ENCODE data around the gene SH3GL2. TPM values are rescaled to one million over a fixed set of nuclear protein-coding genes. Genes with fewer than 3 reads are reported as not detected.

The SH3GL2 gene
- total RNA-seq, 3 donors from 2014 or later (not counting 1 experiment from before 2014, with no cell fraction given) = not detected

DNA sequence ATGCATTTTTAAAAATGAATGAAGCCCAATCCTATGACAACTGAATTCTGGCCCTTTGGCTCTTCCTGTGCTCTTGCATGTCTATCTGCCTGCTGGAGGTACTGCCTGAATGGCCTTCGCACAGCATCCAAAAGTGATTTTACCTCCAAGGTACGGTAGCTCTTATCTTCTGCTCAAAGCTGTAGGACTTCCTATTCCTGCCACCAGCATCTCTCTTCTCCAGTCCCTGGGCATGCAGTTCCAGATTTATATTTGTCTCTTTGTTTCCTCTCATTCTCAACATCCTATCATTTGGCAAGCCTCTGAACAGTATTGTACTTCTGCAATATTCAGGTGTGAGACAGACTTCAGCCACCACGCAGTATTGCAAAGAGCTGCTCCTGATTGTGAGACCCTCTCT is 43.7 kb upstream of the SH3GL2 start:
- no peaks in the 10 kb centered on the region for H3K36me3 Mint-ChIP-seq
- H3K9me3 Mint-ChIP-seq = no peaks in the 10 kb centered on the region
- ATAC-seq = no peak
- H3K4me1 ChIP-seq (ENCODE audit: control insufficient read depth, insufficient read depth, low read length) = no peaks in the 10 kb centered on the region
- intact Hi-C loops (cut with micrococcal nuclease) = no loop called here
- H3K4me1 Mint-ChIP-seq = no peaks in the 10 kb centered on the region
- H3K27me3 ChIP-seq (ENCODE audit: control insufficient read depth, insufficient read depth, low read length) = no peaks in the 10 kb centered on the region
- TF ChIP-seq, protein P1, sequence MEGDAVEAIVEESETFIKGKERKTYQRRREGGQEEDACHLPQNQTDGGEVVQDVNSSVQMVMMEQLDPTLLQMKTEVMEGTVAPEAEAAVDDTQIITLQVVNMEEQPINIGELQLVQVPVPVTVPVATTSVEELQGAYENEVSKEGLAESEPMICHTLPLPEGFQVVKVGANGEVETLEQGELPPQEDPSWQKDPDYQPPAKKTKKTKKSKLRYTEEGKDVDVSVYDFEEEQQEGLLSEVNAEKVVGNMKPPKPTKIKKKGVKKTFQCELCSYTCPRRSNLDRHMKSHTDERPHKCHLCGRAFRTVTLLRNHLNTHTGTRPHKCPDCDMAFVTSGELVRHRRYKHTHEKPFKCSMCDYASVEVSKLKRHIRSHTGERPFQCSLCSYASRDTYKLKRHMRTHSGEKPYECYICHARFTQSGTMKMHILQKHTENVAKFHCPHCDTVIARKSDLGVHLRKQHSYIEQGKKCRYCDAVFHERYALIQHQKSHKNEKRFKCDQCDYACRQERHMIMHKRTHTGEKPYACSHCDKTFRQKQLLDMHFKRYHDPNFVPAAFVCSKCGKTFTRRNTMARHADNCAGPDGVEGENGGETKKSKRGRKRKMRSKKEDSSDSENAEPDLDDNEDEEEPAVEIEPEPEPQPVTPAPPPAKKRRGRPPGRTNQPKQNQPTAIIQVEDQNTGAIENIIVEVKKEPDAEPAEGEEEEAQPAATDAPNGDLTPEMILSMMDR (IDR thresholded peaks at IDR 0.05) = no peak
- 65% methylated on average over 3 of the region's 3 CpGs for WGBS (ENCODE audit: insufficient coverage)
- no peak overlapping the region for H3K27ac Mint-ChIP-seq
- DNase-seq = no peak
- H3K27ac ChIP-seq (ENCODE audit: low read length) = no peak overlapping the region
- no peaks in the 10 kb centered on the region for H3K36me3 ChIP-seq (ENCODE audit: control insufficient read depth, insufficient read depth, low read length)
- no peak overlapping the region for H3K4me3 Mint-ChIP-seq
- no peaks in the 10 kb centered on the region for H3K9me3 ChIP-seq (ENCODE audit: control insufficient read depth, insufficient read depth, low read length)
- H3K4me3 ChIP-seq (ENCODE audit: low read length) = no peak overlapping the region
- H3K27me3 Mint-ChIP-seq (ENCODE audit: low read depth in 2 of 2) = no peaks in the 10 kb centered on the region

DNA sequence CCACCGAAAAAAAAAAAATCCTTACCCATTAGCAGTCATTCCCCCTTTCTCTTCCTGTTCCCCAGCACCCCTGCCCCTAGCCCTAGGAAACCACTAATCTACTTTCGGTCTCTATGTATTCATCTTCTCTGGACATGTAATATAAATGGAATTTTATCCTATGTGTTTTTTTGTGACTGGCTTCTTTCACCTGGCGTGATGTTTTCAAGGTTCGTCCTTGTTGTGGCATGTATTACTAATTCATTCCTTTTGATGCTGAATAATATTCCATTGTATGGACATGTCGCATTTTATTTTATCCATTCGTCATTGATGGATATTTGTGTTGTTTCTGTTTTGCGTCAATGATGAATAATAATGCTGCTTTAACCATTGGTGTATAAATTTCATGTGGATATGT is 42.8 kb upstream of the SH3GL2 start:
- 90% methylated on average over 7 of the region's 7 CpGs for WGBS (ENCODE audit: insufficient coverage)
- no peak overlapping the region for H3K4me3 Mint-ChIP-seq
- H3K36me3 Mint-ChIP-seq = no peaks in the 10 kb centered on the region
- Histone ChIP-seq H3K9me3 (ENCODE audit: control insufficient read depth, insufficient read depth, low read length) (no peaks in the 10 kb centered on the region), H3K4me1 (ENCODE audit: control insufficient read depth, insufficient read depth, low read length) (no peaks in the 10 kb centered on the region), H3K27ac (ENCODE audit: low read length) (no peak overlapping the region), H3K36me3 (ENCODE audit: control insufficient read depth, insufficient read depth, low read length) (no peaks in the 10 kb centered on the region), H3K27me3 (ENCODE audit: control insufficient read depth, insufficient read depth, low read length) (no peaks in the 10 kb centered on the region), H3K4me3 (ENCODE audit: low read length) (no peak overlapping the region)
- intact Hi-C loops (cut with micrococcal nuclease) = no loop called here
- TF ChIP-seq, protein P1 (IDR thresholded peaks at IDR 0.05) = no peak
- no peak overlapping the region for H3K27ac Mint-ChIP-seq
- ATAC-seq = no peak
- H3K27me3 Mint-ChIP-seq (ENCODE audit: low read depth in 2 of 2) = no peaks in the 10 kb centered on the region
- no peak for DNase-seq
- H3K9me3 Mint-ChIP-seq = no peaks in the 10 kb centered on the region
- no peaks in the 10 kb centered on the region for H3K4me1 Mint-ChIP-seq

DNA sequence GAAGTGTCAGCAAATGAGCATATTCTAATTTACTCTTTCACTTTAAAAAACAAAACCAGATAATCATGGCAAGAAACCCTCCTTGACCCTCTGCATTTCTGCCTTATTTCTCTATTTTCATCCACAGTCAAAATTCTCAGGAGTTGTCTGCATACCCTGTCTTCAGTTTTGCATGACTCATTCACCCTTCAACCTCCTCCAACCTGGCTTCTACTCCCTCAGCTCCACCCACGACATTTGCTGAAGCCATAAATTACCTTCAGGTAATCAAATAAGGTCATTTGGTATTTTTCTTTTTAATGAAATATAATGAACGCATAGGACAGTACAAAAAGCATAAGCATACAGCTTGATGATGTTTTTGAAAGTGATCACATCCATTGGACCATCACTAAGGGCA is 27.8 kb upstream of the SH3GL2 start:
- TF ChIP-seq, protein P1 (IDR thresholded peaks at IDR 0.05) = no peak
- WGBS (ENCODE audit: insufficient coverage) = 80% methylated on average over 2 of the region's 2 CpGs
- Histone ChIP-seq H3K4me3 (ENCODE audit: low read length) (no peak overlapping the region), H3K36me3 (ENCODE audit: control insufficient read depth, insufficient read depth, low read length) (no peaks in the 10 kb centered on the region), H3K27me3 (ENCODE audit: control insufficient read depth, insufficient read depth, low read length) (no peaks in the 10 kb centered on the region), H3K9me3 (ENCODE audit: control insufficient read depth, insufficient read depth, low read length) (no peaks in the 10 kb centered on the region), H3K4me1 (ENCODE audit: control insufficient read depth, insufficient read depth, low read length) (no peaks in the 10 kb centered on the region), H3K27ac (ENCODE audit: low read length) (no peak overlapping the region)
- no peak overlapping the region for H3K27ac Mint-ChIP-seq
- H3K4me3 Mint-ChIP-seq = no peak overlapping the region
- peaks cover 5 to 13% of the 10 kb centered on the region in 2 donors for H3K9me3 Mint-ChIP-seq
- H3K27me3 Mint-ChIP-seq (ENCODE audit: low read depth in 2 of 2) = no peaks in the 10 kb centered on the region
- intact Hi-C loops (cut with micrococcal nuclease) = no loop called here
- DNase-seq (no peak), ATAC-seq (no peak)
- H3K36me3 Mint-ChIP-seq = no peaks in the 10 kb centered on the region
- H3K4me1 Mint-ChIP-seq = no peaks in the 10 kb centered on the region

DNA sequence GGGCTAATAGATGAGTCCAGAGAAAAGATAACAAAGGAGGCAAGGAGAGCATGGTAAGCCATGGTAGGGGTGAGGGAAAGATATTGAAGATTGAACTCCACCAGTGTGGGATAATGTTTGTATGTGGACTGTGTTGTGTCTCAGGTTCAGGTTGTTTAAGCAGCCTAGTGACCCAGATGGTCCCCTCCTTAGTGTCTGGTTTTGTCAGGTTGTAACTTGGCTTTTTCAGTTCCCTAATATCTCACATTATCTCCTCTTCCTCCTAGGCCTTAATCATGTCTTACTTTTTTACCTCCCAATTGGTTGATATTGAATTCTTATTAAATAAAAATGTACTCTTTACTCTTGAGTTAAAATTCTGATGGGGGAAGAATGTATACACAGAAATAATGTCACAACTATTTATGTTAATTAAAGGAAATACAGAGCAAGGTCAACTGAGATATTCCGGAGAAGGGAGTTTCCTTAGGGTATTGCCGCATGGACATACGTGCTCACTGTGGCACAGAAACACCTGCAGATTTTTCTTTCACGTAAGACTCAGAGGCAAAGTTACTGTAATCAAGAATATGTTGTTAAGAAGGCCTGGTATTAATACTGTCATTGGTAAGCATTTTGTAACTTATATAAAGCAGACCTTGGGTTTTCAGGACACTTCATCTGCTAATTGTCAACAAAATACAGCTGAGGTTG is 23.4 kb upstream of the SH3GL2 start:
- ATAC-seq = no peak
- no peaks in the 10 kb centered on the region for H3K27me3 Mint-ChIP-seq (ENCODE audit: low read depth in 2 of 2)
- WGBS (ENCODE audit: insufficient coverage) = 100% methylated on average over 3 of the region's 4 CpGs
- Histone ChIP-seq H3K4me1 (ENCODE audit: control insufficient read depth, insufficient read depth, low read length) (no peaks in the 10 kb centered on the region), H3K27ac (ENCODE audit: low read length) (no peak overlapping the region), H3K27me3 (ENCODE audit: control insufficient read depth, insufficient read depth, low read length) (no peaks in the 10 kb centered on the region), H3K36me3 (ENCODE audit: control insufficient read depth, insufficient read depth, low read length) (no peaks in the 10 kb centered on the region), H3K4me3 (ENCODE audit: low read length) (no peak overlapping the region), H3K9me3 (ENCODE audit: control insufficient read depth, insufficient read depth, low read length) (no peaks in the 10 kb centered on the region)
- no peaks in the 10 kb centered on the region for H3K4me1 Mint-ChIP-seq
- DNase-seq = no peak
- no peaks in the 10 kb centered on the region for H3K36me3 Mint-ChIP-seq
- TF ChIP-seq, protein P1 (IDR thresholded peaks at IDR 0.05) = no peak
- no peak overlapping the region for H3K27ac Mint-ChIP-seq
- H3K9me3 Mint-ChIP-seq = peaks cover 5 to 12% of the 10 kb centered on the region in 2 donors
- no peak overlapping the region for H3K4me3 Mint-ChIP-seq
- intact Hi-C loops (cut with micrococcal nuclease) = no loop called here

All from natural killer cell (primary cell).